Measurements from ENCODE around the gene SPRY1. TPM values are rescaled to one million over a fixed set of nuclear protein-coding genes. Genes with fewer than 3 reads are reported as not detected.

Gene SPRY1
- total RNA-seq, 1 experiment from 2014 or later: 0.66 TPM

- no peak for DNase-seq (ENCODE audit: low read depth)
Observed at GRCh38 chr4:123378794-123379193, 17.8 kb upstream of the SPRY1 start.

DNA sequence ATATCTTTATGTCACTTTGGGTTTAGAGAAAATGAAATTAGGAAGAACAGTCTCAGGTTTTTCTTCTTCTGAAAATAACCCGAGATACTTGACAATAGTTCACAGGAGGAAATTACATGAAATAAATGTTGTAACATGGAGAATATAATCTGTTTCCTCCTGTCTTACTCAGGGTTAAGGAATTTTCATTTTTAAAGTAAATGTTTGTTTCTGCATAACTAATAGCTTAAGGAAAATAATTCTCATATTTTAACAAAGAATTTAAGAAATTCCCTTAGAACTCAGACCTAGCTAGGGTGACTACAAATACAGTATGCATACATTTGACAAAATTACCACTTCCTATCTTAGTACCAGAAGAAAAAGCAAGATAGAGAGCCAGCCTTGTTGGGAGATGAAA is 17.2 kb upstream of the SPRY1 start:
- DNase-seq (ENCODE audit: low read depth): no peak

DNA sequence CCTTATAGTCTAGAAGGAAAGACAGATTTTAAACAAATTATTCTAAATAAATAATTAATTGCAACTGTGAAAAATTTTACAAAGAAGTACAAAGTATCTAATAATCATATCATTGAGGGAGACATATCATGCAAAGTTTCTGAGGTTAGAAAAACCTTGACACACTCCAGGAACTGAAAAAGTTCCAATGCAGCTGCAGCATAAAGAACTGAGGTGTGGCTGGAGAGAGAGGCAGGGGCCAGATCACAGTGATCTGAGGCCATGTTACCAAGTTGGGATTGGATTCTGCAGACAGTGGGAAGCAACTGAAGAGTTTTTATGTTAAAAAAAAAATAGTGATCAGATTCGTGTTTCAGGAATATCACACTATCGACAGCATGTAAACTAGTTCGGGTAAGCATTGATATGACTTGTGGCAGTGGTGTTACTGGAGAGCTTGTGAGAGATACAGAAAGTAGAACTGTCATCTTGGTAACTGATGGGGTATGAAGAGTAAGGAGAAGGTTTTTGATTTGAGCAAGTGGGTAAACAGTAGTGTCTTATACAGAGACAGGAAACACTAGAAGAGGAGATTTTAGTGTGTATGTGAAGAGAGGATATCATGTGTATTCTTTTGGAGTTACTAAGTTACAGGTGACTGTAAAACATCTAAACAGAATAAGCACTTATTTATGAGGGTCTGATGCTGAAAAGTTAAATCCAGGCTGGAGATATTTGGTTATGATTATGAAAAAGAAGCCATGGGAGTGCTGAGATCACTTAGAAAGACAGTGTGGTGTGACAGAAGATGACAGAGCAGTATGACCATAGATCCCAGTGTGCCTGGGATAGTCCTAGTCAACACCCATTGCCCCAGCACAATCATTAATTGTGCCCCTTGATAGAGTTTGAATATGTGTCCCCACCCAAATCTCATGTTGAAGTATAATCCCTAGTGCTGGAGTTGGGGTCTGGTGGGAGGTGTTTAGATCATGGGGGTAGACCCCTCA is 15.6 kb upstream of the SPRY1 start:
- no peak for DNase-seq (ENCODE audit: low read depth)

- DNase-seq (ENCODE audit: low read depth): no peak
Observed at GRCh38 chr4:123381996-123382395, 14.6 kb upstream of the SPRY1 start.

GRCh38 chr4:123383566-123383965 is 13.0 kb upstream of the SPRY1 start:
- no peak for DNase-seq (ENCODE audit: low read depth)

DNA sequence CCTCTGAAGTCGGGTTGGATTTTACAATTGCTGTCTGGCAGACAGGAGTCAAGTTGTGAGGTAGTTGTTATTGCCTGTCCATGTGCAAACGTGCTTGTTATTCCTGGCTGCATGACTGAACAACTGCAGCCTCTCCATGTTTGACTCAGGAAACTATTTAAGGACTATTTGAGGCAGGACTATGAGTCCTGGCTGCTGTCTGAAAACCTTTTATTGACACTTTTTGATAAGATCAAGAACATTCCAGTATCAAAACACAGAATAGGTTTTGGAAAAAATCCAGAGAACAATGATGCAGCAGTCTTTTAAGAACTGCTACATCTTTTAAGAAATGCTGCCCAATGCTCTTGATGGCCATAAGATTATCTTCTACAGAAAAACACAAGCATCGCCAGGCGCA is 10.0 kb upstream of the SPRY1 start:
- no peak for DNase-seq (ENCODE audit: low read depth)

DNA sequence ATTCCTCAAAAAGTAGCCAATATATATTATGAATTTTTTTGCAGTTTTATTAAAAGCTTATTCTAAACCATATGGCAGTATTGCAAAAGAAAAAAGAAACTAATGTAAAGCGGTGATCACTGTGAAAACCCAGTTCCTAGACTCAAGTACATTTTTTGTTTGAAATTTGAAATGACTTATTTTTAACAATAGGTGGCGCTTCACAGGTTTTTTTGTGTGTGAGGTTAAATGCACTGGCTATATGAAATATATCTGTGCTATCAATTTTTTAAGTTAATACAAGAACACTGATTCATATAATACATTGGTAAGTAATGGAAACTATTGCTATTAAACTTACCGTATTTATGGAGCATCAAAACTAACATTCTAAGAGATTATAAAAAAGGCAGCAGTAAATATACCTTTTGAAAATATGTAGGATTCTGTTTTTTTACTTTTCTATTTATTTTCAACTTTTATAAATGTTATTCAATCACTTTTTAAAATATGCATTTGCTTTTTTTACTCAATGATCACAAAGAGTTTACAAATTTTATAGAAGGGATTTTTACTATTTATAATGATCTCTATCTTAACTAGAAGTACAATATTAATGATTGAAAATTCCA is 5.6 kb upstream of the SPRY1 start:
- DNase-seq (ENCODE audit: low read depth): peak; percentile 26

DNA sequence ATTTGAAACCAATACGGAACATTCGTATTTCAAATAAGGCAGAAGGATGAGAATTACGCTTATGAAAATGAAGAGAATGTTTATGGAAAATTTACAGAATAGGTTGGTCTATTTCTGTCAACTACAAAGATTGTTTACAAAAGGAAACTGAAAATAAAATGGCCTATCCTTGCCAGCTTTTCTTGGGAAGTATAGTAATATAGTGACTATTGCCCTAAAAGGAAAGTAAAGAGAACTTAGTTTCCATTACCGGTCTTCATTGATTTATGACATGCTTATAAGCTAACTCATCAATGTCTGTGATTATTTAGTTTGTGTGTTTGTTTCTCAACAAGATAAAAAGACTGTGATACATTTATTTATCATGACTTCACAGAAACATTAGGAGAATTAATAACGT is 2.9 kb upstream of the SPRY1 start:
- DNase-seq (ENCODE audit: low read depth): no peak

- peak; percentile 13 for DNase-seq (ENCODE audit: low read depth)
Observed at GRCh38 chr4:123397144-123398065, 810 bp downstream of the SPRY1 start.

- DNase-seq (ENCODE audit: low read depth): peak; percentile 35
Observed at GRCh38 chr4:123398066-123398852, 1.7 kb downstream of the SPRY1 start.

DNA sequence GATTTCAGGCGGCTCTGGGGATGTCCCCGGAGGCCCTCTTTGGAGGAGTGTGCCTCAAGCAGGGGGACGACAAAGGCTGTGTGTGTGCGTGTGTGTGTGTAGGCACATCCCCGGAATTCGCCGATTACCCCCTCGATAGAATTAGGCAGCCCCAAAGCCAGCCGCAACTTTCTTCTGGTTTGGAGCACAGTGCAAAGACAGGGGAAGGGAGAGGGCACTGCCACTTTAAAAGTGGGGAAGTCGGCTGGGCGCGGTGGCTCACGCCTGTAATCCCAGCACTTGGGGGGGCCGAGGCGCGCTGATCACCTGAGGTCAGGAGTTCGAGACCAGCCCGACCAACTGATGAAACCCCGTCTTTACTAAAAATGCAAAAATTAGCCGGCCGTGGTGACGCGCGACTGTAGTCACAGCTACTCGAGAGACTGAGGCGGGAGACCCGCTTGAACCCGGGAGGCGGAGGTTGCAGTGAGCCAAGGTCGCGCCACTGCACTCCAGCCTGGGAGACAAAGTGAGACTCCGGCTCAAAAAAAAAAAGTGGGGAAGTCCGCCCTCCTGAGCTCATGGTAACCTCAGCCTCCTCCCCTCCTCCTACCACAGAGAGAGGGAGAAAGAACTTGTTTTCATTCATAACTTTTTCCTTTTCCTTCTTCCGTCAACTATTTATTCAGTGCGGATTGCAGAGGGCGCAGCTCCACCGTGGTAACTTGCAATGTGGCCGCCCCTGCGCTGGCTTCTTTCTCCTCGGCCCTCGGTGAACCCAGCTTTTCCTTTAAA is 2.4 kb downstream of the SPRY1 start:
- DNase-seq (ENCODE audit: low read depth): no peak

- DNase-seq (ENCODE audit: low read depth): no peak
Observed at GRCh38 chr4:123399627-123400358, 3.2 kb downstream of the SPRY1 start.

DNA sequence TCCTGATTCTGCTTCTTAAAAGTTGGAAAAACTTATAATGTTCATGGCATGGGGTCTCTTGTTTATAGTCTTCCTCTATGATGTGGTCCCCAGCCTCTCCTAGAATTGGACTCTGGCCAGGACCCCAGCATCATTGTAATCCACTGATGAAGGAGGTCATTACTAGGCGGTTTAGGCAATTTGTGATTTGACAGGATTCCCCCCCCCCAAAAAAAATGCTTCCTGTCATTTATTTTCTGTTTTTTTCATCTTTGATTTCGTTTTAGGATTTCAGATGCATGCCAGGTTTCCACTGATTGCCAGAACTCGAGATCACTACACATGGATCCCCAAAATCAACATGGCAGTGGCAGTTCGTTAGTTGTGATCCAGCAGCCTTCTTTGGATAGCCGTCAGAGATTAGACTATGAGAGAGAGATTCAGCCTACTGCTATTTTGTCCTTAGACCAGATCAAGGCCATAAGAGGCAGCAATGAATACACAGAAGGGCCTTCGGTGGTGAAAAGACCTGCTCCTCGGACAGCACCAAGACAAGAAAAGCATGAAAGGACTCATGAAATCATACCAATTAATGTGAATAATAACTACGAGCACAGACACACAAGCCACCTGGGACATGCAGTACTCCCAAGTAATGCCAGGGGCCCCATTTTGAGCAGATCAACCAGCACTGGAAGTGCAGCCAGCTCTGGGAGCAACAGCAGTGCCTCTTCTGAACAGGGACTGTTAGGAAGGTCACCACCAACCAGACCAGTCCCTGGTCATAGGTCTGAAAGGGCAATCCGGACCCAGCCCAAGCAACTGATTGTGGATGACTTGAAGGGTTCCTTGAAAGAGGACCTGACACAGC is 4.9 kb downstream of the SPRY1 start:
- DNase-seq (ENCODE audit: low read depth): no peak

GRCh38 chr4:123402121-123402465 is 5.5 kb downstream of the SPRY1 start:
- DNase-seq (ENCODE audit: low read depth): no peak

DNA sequence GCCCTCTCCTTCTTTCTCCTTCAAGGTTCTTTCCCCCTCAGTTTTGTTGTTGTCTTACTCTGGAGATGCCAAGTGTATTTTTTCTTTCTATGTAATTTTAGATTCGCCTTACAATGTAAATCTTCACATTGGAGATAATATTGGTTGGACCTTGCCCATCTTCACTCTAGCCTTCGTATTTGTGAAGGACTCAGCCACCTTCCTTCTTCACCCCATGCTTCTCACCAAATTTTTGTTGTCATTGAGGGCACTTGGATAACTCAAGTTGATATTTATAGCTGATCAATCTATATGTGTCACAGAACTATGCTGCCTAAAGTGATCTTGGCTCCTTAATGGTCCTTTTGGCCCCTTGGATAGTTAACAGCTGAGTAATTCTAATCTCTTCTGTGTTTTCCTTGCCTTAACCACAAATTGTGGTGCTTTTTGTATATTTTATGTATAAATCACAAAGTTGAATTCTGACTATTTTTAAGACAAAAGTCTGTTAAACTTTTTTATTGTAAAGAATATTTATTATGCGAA is 6.5 kb downstream of the SPRY1 start:
- no peak for DNase-seq (ENCODE audit: low read depth)

DNA sequence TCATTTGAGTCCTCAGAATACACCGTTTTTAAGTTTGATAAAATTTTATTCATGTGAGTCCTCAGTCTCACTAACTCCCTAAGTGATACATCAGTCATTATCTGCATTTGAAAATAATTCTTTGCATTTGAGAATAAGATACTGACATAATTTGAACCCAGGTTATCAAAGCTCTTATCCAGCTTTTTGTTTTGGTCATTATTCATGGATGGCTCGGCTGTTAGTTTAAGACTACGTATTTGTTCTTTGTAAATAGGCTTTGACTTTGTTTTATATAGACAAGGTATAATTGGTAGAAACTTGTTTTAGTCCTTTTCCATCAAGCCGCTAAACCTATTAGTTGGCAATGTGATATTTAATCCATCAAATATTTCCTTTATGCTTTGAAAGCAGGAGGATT is 7.9 kb downstream of the SPRY1 start:
- no peak for DNase-seq (ENCODE audit: low read depth)

DNA sequence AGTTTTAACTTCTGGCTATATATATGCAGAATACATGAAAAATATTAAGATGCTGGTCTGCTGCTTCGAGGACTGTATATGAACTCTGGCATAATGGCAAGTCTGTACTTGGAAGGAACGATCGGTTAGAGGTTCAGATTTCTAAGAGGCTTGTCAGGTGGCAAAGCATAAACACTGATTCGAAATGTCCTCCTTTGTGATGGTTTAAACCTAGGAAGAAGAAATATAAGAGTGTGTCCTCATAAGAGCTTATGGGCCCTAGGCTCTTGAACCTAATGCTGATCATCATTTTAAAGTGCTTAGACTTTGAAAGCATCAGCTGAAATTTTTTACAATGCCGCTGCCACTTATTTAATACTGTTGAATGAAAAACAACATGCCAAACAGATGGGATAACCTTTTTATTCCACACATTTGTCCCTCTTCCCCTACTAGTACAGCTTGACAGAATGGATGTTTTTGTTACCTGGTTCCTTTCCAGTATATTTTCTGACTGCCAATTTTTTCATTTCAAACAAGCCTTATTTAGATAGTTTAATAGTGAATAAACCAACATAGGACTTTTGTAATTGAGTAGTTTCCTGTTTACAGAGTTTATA is 8.8 kb downstream of the SPRY1 start:
- DNase-seq (ENCODE audit: low read depth): no peak

GRCh38 chr4:123406872-123407271 is 10.3 kb downstream of the SPRY1 start:
- DNase-seq (ENCODE audit: low read depth): no peak

Data from HT1080 (cell line).